Adrenal gland (tissue), 12 donors: Measurements from ENCODE around the gene SUMO1. TPM values are rescaled to one million over a fixed set of nuclear protein-coding genes. Genes with fewer than 3 reads are reported as not detected.

ENCODE experiments used
- DNase-seq, 7 donors: peaks; one replicate each; pipeline ENCODE4 v3.0.0-alpha.2; 2019 to 2020
- H3K27ac ChIP-seq, 5 donors: fragments of 200-600 bp; sonication (generic) in 4 of 5; 1 replicate in 3 of 5; 2 replicates in 2 of 5; pipeline versions ENCODE4 v1.5.1 to v1.8.0; 2016 to 2020; ENCODE audit warnings: mild to moderate bottlenecking in 1 of 5
- H3K27me3 ChIP-seq: fragments of 200-600 bp; 2 replicates; pipeline ENCODE4 v1.8.0; 2021
- H3K36me3 ChIP-seq, 2 donors: fragments of 200-600 bp; replicated peaks in 1 of 2; 1 replicate in 1 of 2; 2 replicates in 1 of 2; pipeline versions ENCODE4 v1.5.1 to v1.8.0; 2018 to 2022
- H3K4me1 ChIP-seq, 2 donors: fragments of 200-600 bp; replicated peaks in 1 of 2; 1 replicate in 1 of 2; 2 replicates in 1 of 2; pipeline versions ENCODE4 v1.5.1 to v1.8.0; 2018 to 2021
- H3K4me3 ChIP-seq, 4 donors: fragments of 200-600 bp; sonication (generic) in 3 of 4; one replicate each; pipeline ENCODE4 v1.5.1; 2016 to 2018
- H3K9me3 ChIP-seq, 3 donors: fragments of 200-600 bp; sonication (generic) in 1 of 3; replicated peaks in 1 of 3; 1 replicate in 2 of 3; 2 replicates in 1 of 3; pipeline versions ENCODE4 v1.5.1 to v1.8.0; 2016 to 2021
- CTCF ChIP-seq, 6 experiments: fragments of 450-650 bp in 4 of 6; fragments of 200-600 bp in 2 of 6; sonication (generic) in 1 of 6; IDR thresholded peaks; 1 replicate in 5 of 6; 2 replicates in 1 of 6; pipeline versions ENCODE4 v1.5.1 to v1.8.0; 2016 to 2021; ENCODE audit warnings: antibody characterized with exemption in 6 of 6, mild to moderate bottlenecking in 2 of 6, moderate library complexity in 1 of 6
- POLR2A ChIP-seq, 2 donors: fragments of 450-650 bp; IDR thresholded peaks; one replicate each; pipeline ENCODE4 v1.6.1; 2017; ENCODE audit warnings: antibody characterized with exemption in 2 of 2, mild to moderate bottlenecking in 2 of 2, moderate library complexity in 1 of 2
- WGBS, 4 donors: extraction: QIAGEN DNeasy Blood & Tissue Kit in 2 of 4; methylation state at CpG; one replicate each; pipeline versions ENCODE4 v1.1.5 to v1.1.7; 2013 to 2017; 5-methylcytosine and 5-hydroxymethylcytosine counted together
- intact Hi-C, 2 donors: fragments of 100-400 bp; cut with DNase I; formaldehyde crosslinking; loops; one replicate each; pipeline versions ENCODE4 v1.14.1 to v1.15.0; 2022 to 2023
- polyA plus RNA-seq, 3 donors: library from polyadenylated mRNA; stranded (reverse); fragments of 200-250 nt in 2 of 3; fragments of 350-450 nt in 1 of 3; fragmentation: Illumina TruSeq in 1 of 3; extraction: RNeasy Lipid Tissue Mini Kit (QIAGEN cat#74804) in 1 of 3; gene quantifications; one replicate each; pipeline ENCODE4 v1.2.3, GENCODE V29; 2013 to 2014
- total RNA-seq, 9 donors: library from RNA; depleted of rRNA in 4 of 9; stranded (reverse); fragments of >200 nt in 4 of 9; fragments of 120-200 nt in 1 of 9; fragmentation: NEBNext Ultra II Directional in 1 of 9; extraction: Animal tissue kit (Norgen Biotek cat#: 25700) in 1 of 9; gene quantifications; one replicate each; pipeline versions ENCODE4 v1.1.0 to v1.2.4, GENCODE V29; 2013 to 2023
- donor health status: healthy with polysubstance abuse.
- donor health status: Bipolar disorder and iron deficiency.
- donor health status: DM: yes; HTN: yes; CAD: no.
- donor health status: DM: no; HTN: no; CAD: no.
- donor health status: DM: no; HTN: no; CAD: no.
- donor health status: DM: yes; HTN: yes; CAD: no.

SUMO1 gene
- total and polyA plus RNA-seq, 12 donors: 53.1 to 182 (median 103) TPM

GRCh38 chr2:202169131-202169530, 69.3 kb downstream of the SUMO1 start:
- no peaks in the 10 kb centered on the region for H3K4me1 ChIP-seq
- no peaks in the 10 kb centered on the region for H3K36me3 ChIP-seq
- no peak overlapping the region for H3K27ac ChIP-seq
- no peak overlapping the region for H3K4me3 ChIP-seq
- intact Hi-C loops: no loop called here
- no peaks in the 10 kb centered on the region for H3K9me3 ChIP-seq
- DNase-seq: no peak
- TF ChIP-seq POLR2A (IDR thresholded peaks at IDR 0.05) (no peak), CTCF (IDR thresholded peaks at IDR 0.05) (no peak)
- H3K27me3 ChIP-seq: peaks cover 3% of the 10 kb centered on the region

GRCh38 chr2:202165945-202166344, 72.5 kb downstream of the SUMO1 start:
- Histone ChIP-seq H3K36me3 (no peaks in the 10 kb centered on the region), H3K4me3 (no peak overlapping the region), H3K9me3 (no peaks in the 10 kb centered on the region), H3K27ac (no peak overlapping the region), H3K27me3 (peaks cover 3% of the 10 kb centered on the region), H3K4me1 (no peaks in the 10 kb centered on the region)
- 43 to 58% (median 48%) methylated on average over 1 of the region's 1 CpG for WGBS, 4 donors
- DNase-seq: no peak
- TF ChIP-seq CTCF (IDR thresholded peaks at IDR 0.05) (no peak), POLR2A (IDR thresholded peaks at IDR 0.05) (no peak)
- intact Hi-C loops: no loop called here

- intact Hi-C loops: no loop called here
These were observed 73.2 kb downstream of the SUMO1 start for GRCh38 chr2:202165208-202165607.

GRCh38 chr2:202164411-202164810, 74.0 kb downstream of the SUMO1 start:
- Histone ChIP-seq H3K4me1 (no peaks in the 10 kb centered on the region), H3K27me3 (no peaks in the 10 kb centered on the region), H3K36me3 (no peaks in the 10 kb centered on the region), H3K4me3 (no peak overlapping the region), H3K27ac (no peak overlapping the region), H3K9me3 (no peaks in the 10 kb centered on the region)
- intact Hi-C loops: no loop called here
- DNase-seq: no peak
- TF ChIP-seq CTCF (IDR thresholded peaks at IDR 0.05) (no peak), POLR2A (IDR thresholded peaks at IDR 0.05) (no peak)
- WGBS, 4 donors: 69 to 79% (median 73%) methylated on average over 3 of the region's 3 CpGs

More at GRCh38 chr2:202165208-202165607, 73.2 kb downstream of the SUMO1 start:
- no peak for DNase-seq
- Histone ChIP-seq H3K4me1 (no peaks in the 10 kb centered on the region), H3K4me3 (no peak overlapping the region), H3K36me3 (no peaks in the 10 kb centered on the region), H3K27me3 (no peaks in the 10 kb centered on the region), H3K27ac (no peak overlapping the region), H3K9me3 (no peaks in the 10 kb centered on the region)
- no peak for TF ChIP-seq CTCF (IDR thresholded peaks at IDR 0.05)
- WGBS, 4 donors: 84 to 87% (median 85%) methylated on average over 5 of the region's 5 CpGs
